HUES64 (cell line): ENCODE measurements around the gene MYMX.

Source experiments
- H3K27ac ChIP-seq: 2 replicates; pipeline ENCODE4 v1.7.0; 2013; ENCODE audit warnings: low read depth, low read length, inconsistent platforms
- H3K27me3 ChIP-seq: 2 replicates; pipeline ENCODE4 v1.6.1; 2013; ENCODE audit warnings: mild to moderate bottlenecking, low read length; ENCODE audit not compliant: insufficient read depth
- H3K36me3 ChIP-seq: 2 replicates; pipeline ENCODE4 v1.6.1; 2013; ENCODE audit warnings: mild to moderate bottlenecking, low read length; ENCODE audit not compliant: insufficient read depth
- H3K4me1 ChIP-seq: 2 replicates; pipeline ENCODE4 v1.6.1; 2013; ENCODE audit warnings: mild to moderate bottlenecking, low read length, moderate library complexity; ENCODE audit not compliant: insufficient read depth
- H3K4me3 ChIP-seq: 2 replicates; pipeline ENCODE4 v1.5.1; 2013; ENCODE audit warnings: mild to moderate bottlenecking, low read length, moderate library complexity
- H3K9ac ChIP-seq: 2 replicates; pipeline ENCODE4 v1.6.1; 2013; ENCODE audit warnings: mild to moderate bottlenecking, low read depth, low read length
- H3K9me3 ChIP-seq: 2 replicates; pipeline ENCODE4 v1.6.1; 2013; ENCODE audit warnings: low read depth, low read length; ENCODE audit not compliant: insufficient read depth
- WGBS: fragments of 150-250, 120-280 bp; methylation state at CpG from one replicate; pipeline ENCODE4 v1.1.7; 2013; ENCODE audit warnings: missing lambda C conversion rate; 5-methylcytosine and 5-hydroxymethylcytosine counted together

MYMX gene

GRCh38 chr6:44262467-44263353 lies 46.0 kb downstream of the MYMX start:
- Histone ChIP-seq H3K4me1 (peaks cover 26% of the 10 kb centered on the region), H3K27ac (no peak overlapping the region), H3K36me3 (peaks cover 27% of the 10 kb centered on the region), H3K9ac (peak overlapping the region; percentile 35), H3K27me3 (peaks cover 6% of the 10 kb centered on the region), H3K4me3 (peak overlapping the region; percentile 90), H3K9me3 (no peaks in the 10 kb centered on the region)
- WGBS, result 80% methylated on average over 7 of the region's 7 CpGs

- H3K27ac ChIP-seq, result no peak overlapping the region
- H3K9me3 ChIP-seq, result no peaks in the 10 kb centered on the region
- H3K4me1 ChIP-seq, result peaks cover 28% of the 10 kb centered on the region
- peak overlapping the region; percentile 90 for H3K4me3 ChIP-seq
- 47% methylated on average over 8 of the region's 9 CpGs for WGBS
- peaks cover 24% of the 10 kb centered on the region for H3K36me3 ChIP-seq
- peaks cover 7% of the 10 kb centered on the region for H3K27me3 ChIP-seq
- H3K9ac ChIP-seq, result peak overlapping the region; percentile 35
These were observed 46.8 kb downstream of the MYMX start for GRCh38 chr6:44263354-44264100.

GRCh38 chr6:44264154-44265006 lies 47.7 kb downstream of the MYMX start:
- H3K9ac ChIP-seq, result peak overlapping the region; percentile 63
- peaks cover 33% of the 10 kb centered on the region for H3K4me1 ChIP-seq
- H3K36me3 ChIP-seq, result peaks cover 16% of the 10 kb centered on the region
- peak overlapping the region; percentile 90 for H3K4me3 ChIP-seq
- H3K27ac ChIP-seq, result no peak overlapping the region
- peaks cover 15% of the 10 kb centered on the region for H3K27me3 ChIP-seq
- WGBS, result 12% methylated on average over 13 of the region's 13 CpGs
- no peaks in the 10 kb centered on the region for H3K9me3 ChIP-seq

- Histone ChIP-seq H3K9ac (peak within 1 kb of the TSS; percentile 63), H3K27ac (no peak within 1 kb of the TSS), H3K4me3 (peak within 1 kb of the TSS; percentile 90), H3K36me3 (peaks cover 9% of the 10 kb centered on the region), H3K27me3 (peaks cover 23% of the 10 kb centered on the region), H3K9me3 (no peaks in the 10 kb centered on the region), H3K4me1 (peaks cover 33% of the 10 kb centered on the region)
- WGBS, result under 1% methylated on average over 72 of the region's 72 CpGs
These were observed 48.4 kb downstream of the MYMX start, which contains the start of gene NFKBIE for GRCh38 chr6:44265007-44265721. NFKBIE (minus strand) TSS chr6:44265551; CDS start chr6:44265346, 205 bp downstream.

- H3K4me3 ChIP-seq, result no peak overlapping the region
- H3K9ac ChIP-seq, result no peak overlapping the region
These were observed 49.1 kb downstream of the MYMX start for GRCh38 chr6:44265722-44266233.

GRCh38 chr6:44266347-44266746 lies 49.6 kb downstream of the MYMX start:
- no peak overlapping the region for H3K9ac ChIP-seq
- WGBS, result 90% methylated on average over 3 of the region's 3 CpGs
- peaks cover 2% of the 10 kb centered on the region for H3K36me3 ChIP-seq
- no peaks in the 10 kb centered on the region for H3K9me3 ChIP-seq
- H3K27me3 ChIP-seq, result peaks cover 26% of the 10 kb centered on the region
- H3K27ac ChIP-seq, result no peak overlapping the region
- peaks cover 35% of the 10 kb centered on the region for H3K4me1 ChIP-seq
- no peak overlapping the region for H3K4me3 ChIP-seq

More at GRCh38 chr6:44265722-44266233, 49.1 kb downstream of the MYMX start:
- H3K36me3 ChIP-seq, result peaks cover 5% of the 10 kb centered on the region
- H3K27me3 ChIP-seq, result peaks cover 24% of the 10 kb centered on the region
- H3K4me1 ChIP-seq, result peaks cover 33% of the 10 kb centered on the region
- no peak overlapping the region for H3K27ac ChIP-seq
- 73% methylated on average over 16 of the region's 17 CpGs for WGBS
- no peaks in the 10 kb centered on the region for H3K9me3 ChIP-seq

- WGBS, result 90% methylated on average over 10 of the region's 10 CpGs
- H3K4me1 ChIP-seq, result peaks cover 37% of the 10 kb centered on the region
These were observed 50.5 kb downstream of the MYMX start for GRCh38 chr6:44267252-44267651.

More at GRCh38 chr6:44267252-44267651, 50.5 kb downstream of the MYMX start:
- H3K4me3 ChIP-seq, result no peak overlapping the region
- H3K9me3 ChIP-seq, result no peaks in the 10 kb centered on the region
- no peak overlapping the region for H3K9ac ChIP-seq
- H3K27ac ChIP-seq, result no peak overlapping the region
- peaks cover 28% of the 10 kb centered on the region for H3K27me3 ChIP-seq
- no peaks in the 10 kb centered on the region for H3K36me3 ChIP-seq
